ENCODE measurements around the gene PRRX2.
"Not testable (repeated sequence)": the region's sequence is repeated elsewhere in the genome, so short reads cannot be mapped to it uniquely, and the experiment has no call there.

PRRX2 gene

GRCh38 chr9:129740666-129741464, 75.4 kb downstream of the PRRX2 start:
- Histone ChIP-seq H3K4me3 (no peak overlapping the region), H3K27ac (no peak overlapping the region)

GRCh38 chr9:129745200-129745599, 79.8 kb downstream of the PRRX2 start:
- Histone ChIP-seq H3K27ac (no peak overlapping the region), H3K4me3 (no peak overlapping the region)

GRCh38 chr9:129746092-129746777, 80.8 kb downstream of the PRRX2 start:
- H3K4me3 ChIP-seq: no peak overlapping the region
- no peak overlapping the region for H3K27ac ChIP-seq

DNA sequence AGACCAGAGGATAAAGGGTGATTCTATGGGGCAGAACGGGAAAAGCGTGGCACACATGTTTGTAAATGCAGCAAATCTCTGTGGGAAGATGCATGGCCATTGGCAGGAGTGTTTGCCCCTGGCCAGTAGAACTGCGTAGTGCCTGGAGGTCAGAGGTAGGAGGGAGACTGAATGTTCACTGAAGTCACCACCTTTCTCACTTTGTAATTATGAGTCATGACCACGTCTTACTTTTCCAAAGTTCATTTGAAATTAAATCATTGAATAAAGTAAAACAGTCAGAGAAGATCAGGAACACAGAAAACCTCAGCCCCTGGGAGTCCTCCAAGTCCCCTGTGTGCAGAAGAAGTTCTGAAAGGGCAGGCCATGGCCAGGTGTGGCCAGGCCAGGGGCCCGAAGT, 82.8 kb downstream of the PRRX2 start:
- no peak overlapping the region for H3K4me3 ChIP-seq

GRCh38 chr9:129749052-129749451, 83.6 kb downstream of the PRRX2 start:
- peak overlapping the region in 1 of 21 experiments; percentile 15 for H3K27ac ChIP-seq
- not testable (repeated sequence) for H3K4me3 ChIP-seq

More for the DNA sequence above, 82.8 kb downstream of the PRRX2 start:
- H3K27ac ChIP-seq: no peak overlapping the region

DNA sequence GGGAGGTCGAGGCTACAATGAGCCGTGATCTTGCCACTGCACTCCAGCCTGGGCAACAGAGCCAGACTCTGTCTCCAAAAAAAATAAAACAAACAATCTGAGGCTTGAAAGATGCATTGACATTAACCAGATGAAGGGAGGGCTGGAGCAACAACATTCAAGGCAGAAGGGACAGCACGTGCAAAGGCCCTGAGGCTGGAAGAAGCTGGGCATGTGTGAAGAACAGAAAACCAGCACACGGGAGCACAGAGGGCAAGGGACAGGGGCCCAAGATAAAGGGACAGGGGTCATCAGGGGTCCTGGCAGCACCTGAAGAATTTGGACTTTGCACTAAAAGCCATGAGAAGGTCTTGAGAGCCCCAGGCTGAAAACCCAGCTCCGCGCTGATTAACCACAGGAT, 84.1 kb downstream of the PRRX2 start:
- Histone ChIP-seq H3K4me3 (no peak overlapping the region), H3K27ac (peak overlapping the region in 2 of 21 experiments; percentile 15 to 41)

DNA sequence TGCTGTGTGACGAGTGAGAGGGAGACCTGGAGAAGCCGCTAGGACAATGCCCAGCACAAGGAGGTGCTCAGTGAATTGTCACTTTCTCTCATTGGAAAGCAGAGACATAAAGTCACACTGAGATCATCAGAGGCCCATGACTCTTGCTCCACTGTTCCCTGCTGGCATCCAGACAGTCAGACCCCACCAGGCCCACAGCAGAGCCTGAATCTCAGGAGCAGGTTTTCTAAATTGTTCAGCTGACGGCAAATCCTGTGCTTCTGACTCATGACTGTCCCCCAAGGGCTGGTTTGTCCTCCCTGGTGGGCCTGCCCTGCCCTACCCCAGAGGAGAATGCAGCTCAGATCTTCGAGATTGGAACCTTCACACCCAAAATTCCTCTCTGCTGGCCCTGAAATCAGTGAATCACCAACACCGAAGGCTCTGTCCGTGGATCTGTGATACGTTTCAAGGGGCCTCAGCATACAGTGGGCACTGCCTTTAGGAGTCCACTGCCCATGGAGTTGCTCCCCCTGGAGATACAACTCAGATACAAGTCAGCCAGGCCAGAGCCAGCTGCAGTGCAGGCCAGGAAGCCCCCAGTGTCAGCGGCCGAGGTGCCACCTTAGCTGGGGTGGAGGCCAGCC, 84.7 kb downstream of the PRRX2 start:
- H3K27ac ChIP-seq: peak overlapping the region in 6 of 21 experiments; percentile 5 to 54 (median 28)
- no peak overlapping the region for H3K4me3 ChIP-seq

- H3K27ac ChIP-seq: peak overlapping the region in 16 of 21 experiments; percentile 7 to 83 (median 71)
- H3K4me3 ChIP-seq: peak overlapping the region; percentile 6 to 50 (median 31)
These were observed 86.7 kb downstream of the PRRX2 start for GRCh38 chr9:129751841-129752801.

GRCh38 chr9:129752900-129753729, 87.7 kb downstream of the PRRX2 start, which contains the start of gene PTGES:
Gene PTGES (minus strand): TSS chr9:129753042. CDS start chr9:129753012, 30 bp downstream.
- peak within 1 kb of the TSS; percentile 6 to 50 (median 31) for H3K4me3 ChIP-seq
- H3K27ac ChIP-seq: peak within 1 kb of the TSS in 17 of 21 experiments; percentile 7 to 83 (median 67)

GRCh38 chr9:129755151-129755550, 89.7 kb downstream of the PRRX2 start:
- Histone ChIP-seq H3K27ac (no peak overlapping the region), H3K4me3 (no peak overlapping the region)

DNA sequence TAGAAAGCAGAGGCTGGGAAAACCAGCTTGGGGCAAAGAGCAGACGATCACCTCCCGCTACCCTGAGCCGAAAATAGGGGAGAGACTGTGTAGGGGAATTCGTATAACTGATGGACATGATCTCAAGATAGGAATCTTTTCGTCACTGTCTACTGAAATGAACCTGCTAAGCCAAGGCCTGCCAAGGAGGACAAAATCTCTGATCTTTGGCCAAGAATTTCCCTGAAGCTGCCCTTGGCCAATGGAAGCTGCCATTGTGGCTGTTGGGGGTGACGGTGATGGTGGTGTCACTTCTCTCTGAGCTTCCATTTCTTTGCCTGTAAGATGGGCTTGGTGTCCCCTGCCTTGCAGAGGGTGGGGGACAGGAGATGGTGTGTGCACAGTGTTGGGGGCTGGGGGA, 90.7 kb downstream of the PRRX2 start:
- H3K27ac ChIP-seq: no peak overlapping the region
- H3K4me3 ChIP-seq: no peak overlapping the region

DNA sequence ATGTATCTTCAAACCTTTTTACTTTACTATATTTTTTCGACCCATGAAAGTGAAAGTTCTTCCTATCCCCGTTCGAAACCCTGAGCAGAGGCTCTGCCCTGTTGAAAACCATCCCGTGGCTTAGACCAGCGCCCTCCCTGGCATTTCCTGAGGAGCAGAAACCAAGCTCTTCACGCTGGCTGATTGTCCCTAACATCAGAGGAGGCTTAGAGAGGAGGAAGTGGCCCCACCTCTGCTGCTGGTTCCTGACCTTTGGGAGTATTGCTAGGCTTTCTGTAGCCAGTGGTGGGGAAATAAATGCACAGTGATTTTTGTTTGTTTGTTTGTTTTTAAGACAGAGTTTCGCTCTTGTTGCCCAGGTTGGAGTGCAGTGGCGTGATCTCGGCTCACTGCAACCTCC, 91.6 kb downstream of the PRRX2 start:
- no peak overlapping the region for H3K4me3 ChIP-seq
- peak overlapping the region in 2 of 21 experiments; percentile 16 to 31 for H3K27ac ChIP-seq

DNA sequence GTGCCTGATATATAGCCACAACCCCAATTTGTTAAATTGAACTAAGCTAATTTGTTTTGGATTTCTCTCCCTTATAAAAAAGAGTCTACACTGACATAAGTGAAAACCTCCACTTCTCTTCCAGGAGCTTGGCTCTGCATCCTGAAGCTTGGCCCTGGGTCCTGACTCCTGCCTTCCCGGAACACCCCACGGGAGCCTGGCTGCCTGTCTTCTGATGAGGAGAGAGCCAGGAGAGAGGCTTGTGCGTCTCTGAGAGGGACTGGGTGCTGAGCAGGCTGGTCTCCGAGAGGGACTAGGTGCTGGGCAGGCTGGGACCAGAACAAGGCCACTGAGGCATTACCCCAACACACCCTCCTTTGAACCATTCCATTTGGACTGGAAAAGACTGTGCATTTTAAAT, 93.9 kb downstream of the PRRX2 start:
- Histone ChIP-seq H3K4me3 (no peak overlapping the region), H3K27ac (peak overlapping the region in 1 of 21 experiments; percentile 54)

DNA sequence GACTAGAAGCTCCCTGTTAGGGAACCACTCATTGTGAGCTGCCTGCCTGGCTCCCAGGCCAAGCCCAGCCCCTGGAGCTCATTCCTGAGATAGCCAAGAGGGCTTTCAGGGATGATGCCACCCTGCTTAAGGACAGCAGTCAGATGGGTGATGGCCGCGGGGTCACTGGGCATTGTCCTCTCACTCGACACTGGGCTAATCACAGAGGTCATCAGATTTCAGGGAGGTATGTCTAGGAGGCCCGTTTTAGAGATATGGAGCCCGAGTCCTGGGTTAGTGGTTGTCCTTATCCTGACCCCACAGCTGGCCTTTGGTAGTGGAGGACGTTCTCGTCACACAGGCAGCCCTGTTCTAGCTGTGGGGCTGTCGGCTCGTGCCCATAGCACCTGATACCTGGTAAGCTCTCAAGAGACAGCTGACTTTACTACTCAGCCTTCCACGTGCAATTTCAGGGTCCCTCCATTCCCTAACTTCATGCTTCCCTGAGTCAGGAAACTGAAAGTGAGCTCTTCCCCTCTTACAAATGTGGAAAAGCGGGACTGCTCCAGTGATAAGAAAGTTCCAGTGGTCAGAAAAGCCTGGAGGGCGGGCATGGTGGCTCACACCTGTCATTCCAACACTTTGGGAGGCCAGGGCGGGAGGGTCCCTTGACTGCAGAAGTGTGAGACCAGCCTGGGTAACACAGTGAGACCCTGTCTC, 94.5 kb downstream of the PRRX2 start:
- Histone ChIP-seq H3K27ac (peak overlapping the region in 3 of 21 experiments; percentile 16 to 54 (median 27)), H3K4me3 (no peak overlapping the region)

- H3K27ac ChIP-seq: peak overlapping the region in 7 of 21 experiments; percentile 11 to 80 (median 66)
These were observed 95.3 kb downstream of the PRRX2 start for GRCh38 chr9:129760784-129761183.

DNA sequence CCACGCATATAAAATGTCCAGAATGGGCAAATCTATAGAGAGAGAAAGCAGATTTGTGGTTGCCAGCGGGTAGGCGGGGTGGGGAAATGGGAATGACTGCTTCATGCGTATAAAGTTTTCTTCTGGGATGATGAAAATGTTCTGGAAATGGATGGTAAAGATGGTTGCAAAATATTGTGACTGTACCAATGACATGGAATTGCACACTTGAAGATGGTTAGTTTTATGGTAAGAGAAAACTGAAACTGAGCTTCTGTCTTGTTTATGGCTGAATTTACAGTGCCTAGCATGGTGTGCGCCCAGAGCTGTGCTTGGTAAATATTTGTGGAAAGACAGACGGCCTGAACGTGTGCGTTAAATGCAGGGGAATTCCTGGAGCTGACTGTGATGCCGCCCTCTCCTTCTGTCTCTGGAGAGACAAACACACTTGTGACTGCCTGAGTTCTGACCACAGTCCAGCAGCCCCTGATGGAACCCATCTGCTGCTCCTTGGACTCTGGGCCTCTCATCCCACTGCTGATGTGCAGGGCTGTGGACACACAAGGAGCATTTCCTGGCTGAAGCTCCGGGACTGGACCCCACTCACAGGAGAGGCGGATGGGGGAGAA, 96.0 kb downstream of the PRRX2 start:
- H3K4me3 ChIP-seq: no peak overlapping the region
- peak overlapping the region in 16 of 21 experiments; percentile 16 to 80 (median 41) for H3K27ac ChIP-seq

More at GRCh38 chr9:129760784-129761183, 95.3 kb downstream of the PRRX2 start:
- not testable (repeated sequence) for H3K4me3 ChIP-seq

- Histone ChIP-seq H3K4me3 (no peak overlapping the region), H3K27ac (peak overlapping the region in 16 of 21 experiments; percentile 23 to 80 (median 38))
These were observed 96.5 kb downstream of the PRRX2 start for GRCh38 chr9:129761901-129762369.
